HPDE6-E6E7 (cell line): Measurements from ENCODE around the gene KCNK7.
"Not testable (repeated sequence)": the region's sequence is repeated elsewhere in the genome, so short reads cannot be mapped to it uniquely, and the experiment has no call there.

Experiments used
- DNase-seq: peaks from one replicate; pipeline ENCODE4 v3.0.0; 2011; ENCODE audit warnings: missing footprints; ENCODE audit errors: extremely low spot score

Gene KCNK7, protein sequence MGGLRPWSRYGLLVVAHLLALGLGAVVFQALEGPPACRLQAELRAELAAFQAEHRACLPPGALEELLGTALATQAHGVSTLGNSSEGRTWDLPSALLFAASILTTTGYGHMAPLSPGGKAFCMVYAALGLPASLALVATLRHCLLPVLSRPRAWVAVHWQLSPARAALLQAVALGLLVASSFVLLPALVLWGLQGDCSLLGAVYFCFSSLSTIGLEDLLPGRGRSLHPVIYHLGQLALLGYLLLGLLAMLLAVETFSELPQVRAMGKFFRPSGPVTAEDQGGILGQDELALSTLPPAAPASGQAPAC

DNA sequence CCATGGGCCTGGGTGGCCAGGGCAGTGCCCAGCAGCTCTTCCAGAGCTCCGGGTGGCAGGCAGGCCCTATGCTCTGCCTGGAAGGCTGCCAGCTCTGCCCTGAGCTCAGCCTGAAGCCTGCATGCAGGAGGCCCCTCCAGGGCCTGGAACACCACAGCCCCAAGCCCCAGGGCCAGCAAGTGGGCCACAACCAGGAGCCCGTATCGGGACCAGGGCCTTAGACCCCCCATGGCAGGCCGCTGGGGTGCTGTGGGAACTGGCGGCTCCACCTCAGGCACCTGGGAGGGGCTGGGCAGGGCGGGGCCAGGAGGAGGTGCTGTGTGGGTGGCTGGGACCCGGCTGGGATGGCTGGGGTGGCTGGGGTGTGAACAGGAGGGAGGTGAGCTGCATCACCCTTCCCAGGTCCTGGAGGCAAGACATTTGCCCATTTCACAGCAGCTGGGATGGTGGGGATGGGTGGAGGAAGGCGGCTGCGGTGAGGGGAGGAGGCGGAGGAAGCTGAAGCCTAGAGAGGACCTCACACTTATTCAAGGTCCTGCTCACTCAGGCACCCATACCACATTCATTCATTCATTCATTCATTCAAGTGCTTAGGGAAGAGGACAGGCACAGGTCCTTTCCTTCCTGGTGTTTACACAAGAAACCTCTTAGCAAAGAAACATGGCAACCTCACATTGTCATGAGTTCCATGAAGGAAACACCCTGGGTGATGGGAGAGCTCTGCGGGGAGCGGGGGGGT lies at the start of gene KCNK7:
Gene KCNK7, minus strand, starts transcription at position 258 of the 739 bp plus-strand sequence. Its CDS starts 28 bp downstream, at position 230.
- DNase-seq = no peak

DNA sequence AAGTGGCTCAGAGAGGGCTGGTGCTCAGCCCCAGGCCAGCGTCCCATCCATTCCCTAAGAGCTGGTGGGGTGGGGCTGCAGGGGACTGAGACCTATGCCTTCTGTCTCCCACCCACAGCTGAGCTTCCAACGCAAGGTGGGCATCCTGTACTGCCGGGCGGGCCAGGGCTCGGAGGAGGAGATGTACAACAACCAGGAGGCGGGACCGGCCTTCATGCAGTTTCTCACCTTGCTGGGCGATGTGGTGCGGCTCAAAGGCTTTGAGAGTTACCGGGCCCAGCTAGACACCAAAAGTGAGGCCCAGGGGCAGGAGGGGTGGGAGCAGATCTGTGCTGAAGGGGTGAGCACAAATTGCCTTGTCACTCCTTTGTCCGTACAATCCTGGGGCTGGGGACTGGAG lies 49.2 kb upstream of the KCNK7 start:
- DNase-seq = no peak

DNA sequence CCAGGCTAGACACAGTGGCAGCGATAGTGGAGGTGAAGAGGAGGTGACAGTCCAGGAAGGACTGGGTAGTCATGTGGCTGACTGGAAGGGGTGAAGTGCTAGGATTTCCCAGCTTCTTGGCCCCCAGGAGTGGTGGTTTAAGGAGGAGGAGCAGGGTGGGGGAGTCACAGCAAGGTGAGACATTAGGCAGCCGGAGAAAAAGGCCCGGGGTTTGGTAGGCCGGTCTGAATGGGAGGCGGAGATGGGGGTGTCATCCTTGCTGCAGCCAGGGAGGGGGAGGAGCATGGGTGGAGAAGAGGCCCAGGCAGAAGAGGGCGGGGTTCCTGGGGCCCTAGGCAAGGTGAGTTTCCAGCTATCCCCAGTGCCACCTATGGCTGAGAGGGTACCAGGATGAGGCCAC lies 48.4 kb upstream of the KCNK7 start:
- peak; percentile 79 for DNase-seq

DNA sequence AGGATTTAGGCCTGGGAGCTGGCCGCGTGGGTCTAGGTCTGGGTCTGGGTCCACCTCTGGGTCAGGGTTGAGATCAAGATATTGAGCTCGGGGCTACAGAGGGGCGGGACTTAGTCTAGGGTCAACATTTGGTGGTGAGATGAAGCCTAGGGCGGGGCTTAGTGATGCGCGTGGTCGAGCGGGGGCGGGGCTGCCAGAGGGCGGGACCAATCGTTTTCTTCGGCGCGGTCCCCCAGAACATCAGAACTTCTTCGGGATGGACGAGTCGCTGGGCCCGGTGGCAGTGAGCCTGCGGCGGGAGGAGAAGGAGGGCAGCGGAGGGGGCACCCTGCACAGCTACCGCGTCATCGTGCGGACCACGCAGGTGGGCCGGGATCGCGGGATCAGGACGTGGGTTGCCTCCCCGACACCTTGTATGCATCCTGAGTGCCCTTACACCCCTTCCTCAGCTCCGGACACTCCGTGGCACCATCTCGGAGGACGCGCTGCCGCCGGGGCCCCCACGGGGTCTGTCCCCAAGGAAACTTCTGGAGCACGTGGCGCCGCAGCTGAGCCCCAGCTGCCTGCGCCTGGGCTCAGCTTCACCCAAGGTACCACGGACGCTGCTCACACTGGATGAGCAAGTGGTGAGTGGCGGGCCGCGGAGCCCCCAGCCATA lies 46.5 kb upstream of the KCNK7 start:
- no peak for DNase-seq

DNA sequence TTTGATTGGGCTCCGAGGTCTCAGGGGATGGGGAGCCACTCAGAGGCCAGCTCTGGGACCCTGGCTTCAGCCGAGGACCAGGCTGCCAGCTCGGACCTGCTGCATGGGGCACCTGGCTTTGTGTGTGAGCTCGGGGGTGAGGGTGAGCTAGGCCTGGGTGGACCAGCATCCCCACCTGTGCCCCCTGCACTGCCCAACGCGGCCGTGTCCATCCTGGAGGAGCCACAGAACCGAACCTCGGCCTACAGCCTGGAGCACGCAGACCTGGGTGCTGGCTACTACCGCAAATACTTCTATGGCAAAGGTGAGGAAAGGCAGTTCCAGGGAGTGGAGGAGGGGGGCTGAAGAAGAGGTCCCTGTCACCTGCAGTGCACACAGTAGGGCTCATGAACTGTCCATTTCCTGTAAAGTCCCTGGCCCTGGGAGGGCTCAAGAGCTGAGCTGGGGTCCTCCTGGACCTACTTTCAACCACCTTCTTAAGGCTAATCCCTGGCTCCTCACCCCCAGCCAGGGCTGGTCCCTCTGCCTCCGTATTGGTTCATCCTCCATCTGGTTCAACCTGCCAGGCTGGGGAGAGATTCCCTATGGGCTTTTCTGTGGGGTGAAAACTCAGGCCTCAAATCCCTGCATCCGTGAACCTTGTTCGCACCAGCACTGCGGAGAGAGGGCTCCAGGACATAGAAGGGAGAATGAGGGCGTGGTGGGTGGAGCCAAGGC lies 45.9 kb upstream of the KCNK7 start:
- DNase-seq = no peak

DNA sequence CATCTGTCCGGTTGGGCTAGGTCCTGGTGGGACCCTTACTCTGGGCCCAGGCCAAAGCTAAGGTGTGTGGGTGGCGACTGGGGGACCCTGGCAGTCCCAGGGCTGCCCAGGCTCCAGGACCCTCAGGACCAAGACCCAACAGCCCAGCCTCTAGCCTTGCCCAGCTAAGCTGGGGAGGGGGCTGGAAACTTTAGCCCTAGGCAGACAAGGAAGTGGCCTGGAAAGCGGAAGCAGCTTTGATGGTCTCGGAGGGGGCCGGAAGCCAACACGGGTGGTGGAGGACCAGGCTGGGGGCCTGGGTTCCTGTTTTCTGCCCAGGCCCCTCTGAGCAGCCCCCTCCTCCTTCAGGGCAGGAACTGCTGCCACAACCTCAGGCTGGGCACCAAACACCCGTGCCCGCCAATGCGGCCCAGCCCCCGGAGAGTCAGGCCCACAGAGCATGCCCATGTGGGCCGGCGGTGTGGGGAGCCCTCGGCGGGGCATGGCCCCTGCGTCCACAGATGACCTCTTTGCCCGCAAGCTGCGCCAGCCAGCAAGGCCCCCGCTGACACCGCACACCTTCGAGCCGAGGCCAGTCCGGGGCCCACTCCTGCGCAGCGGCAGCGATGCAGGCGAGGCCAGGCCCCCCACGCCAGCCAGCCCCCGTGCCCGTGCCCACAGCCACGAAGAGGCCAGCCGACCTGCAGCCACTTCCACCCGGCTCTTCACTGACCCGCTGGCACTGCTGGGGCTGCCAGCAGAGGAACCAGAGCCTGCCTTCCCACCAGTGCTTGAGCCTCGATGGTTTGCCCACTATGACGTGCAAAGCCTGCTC lies 45.1 kb upstream of the KCNK7 start:
- DNase-seq = no peak

DNA sequence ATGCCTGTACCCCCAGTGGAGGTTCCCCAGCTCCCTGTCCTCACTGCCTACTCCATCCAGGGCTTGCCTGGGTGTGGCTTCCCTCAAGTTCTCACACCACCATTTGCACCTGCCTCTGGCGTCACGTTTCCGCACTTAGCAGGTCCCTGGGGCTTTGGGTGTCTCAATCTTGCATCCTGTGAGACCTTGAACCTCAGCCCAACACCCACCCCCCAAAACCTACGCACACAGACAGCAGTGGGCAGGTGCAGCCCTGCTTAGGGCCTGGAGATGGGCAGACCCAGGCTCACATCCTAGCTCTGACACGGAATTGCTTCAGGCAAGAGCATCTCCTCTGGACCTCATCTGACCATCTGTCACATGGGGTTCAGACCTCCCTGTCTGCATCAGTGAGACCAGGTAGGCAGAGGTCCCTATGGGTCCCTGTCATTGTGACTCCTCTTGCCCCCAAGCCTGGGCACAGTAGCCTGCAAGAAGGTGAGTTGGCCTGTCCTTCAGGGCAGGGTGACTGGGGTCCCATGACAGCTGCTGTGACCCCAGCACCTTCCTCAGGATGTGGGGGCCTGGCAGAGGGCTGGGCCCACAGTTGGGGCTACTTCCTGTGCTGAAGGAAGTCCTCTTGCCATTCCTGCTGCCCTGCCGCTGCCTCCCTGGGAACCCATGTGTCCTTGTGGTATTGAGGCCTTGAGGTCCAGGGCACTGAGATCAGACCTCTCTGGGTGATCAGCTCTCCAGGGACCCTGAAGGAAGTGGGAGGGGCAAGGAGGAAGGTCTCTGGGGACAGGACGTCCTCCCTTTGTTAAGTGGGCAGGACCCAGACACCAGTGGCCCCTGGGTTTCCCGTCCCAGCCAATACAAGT lies 44.3 kb upstream of the KCNK7 start:
- DNase-seq = no peak

DNA sequence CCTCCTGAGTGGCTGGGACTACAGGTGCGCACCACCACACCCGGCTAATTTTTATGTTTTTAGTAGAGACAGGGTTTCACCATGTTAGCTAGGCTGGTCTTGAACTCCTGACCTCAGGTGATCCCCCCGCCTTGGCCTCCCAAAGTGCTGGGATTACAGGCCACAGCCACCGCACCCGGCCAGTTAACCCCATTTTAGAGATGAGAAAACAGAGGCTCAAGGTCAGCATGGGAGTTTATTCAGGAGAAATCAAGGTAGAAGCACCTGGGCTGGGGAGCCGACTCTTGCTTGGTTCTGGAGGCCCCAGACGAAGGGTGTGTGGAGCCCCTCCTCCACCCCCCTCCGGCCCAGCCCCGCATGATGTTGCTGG lies 43.6 kb upstream of the KCNK7 start:
- DNase-seq = not testable (repeated sequence)

DNA sequence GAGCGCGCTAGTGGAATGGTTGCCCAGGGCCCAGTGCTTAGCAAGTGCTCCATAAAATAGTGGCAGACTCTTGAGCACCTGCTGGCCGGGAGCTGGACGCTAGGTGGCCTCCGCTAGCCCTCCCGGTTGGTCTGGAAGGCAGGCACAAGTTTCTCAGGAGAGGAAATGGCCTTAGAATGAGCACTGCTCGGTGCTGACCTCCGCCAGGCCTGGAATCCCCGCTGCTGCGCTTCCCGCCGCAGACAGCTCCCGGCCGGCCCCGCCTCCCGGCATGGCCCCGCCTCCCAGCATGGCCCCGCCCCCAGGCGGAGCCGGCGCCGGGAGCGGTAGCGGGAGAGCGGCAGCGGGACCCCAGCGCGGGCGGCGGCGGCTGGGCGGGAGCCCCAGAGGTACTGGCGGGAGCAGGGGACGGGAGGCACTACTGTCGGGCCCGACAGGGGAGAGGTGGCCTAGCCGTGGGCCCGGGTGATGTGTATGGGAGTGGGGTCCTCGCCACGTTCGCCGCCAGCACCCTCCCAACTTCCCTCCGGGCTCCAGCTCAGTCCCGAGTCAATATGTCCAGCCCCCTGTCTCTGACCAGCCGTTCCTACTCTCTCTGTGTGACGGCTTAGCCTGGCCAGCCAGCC lies 42.3 kb upstream of the KCNK7 start, which contains the start of gene SIPA1:
Gene SIPA1, plus strand, starts transcription at position 308 of the 626 bp plus-strand sequence. CDS start 2,821 bp downstream, outside the sequence.
- peak; percentile 74 for DNase-seq

DNA sequence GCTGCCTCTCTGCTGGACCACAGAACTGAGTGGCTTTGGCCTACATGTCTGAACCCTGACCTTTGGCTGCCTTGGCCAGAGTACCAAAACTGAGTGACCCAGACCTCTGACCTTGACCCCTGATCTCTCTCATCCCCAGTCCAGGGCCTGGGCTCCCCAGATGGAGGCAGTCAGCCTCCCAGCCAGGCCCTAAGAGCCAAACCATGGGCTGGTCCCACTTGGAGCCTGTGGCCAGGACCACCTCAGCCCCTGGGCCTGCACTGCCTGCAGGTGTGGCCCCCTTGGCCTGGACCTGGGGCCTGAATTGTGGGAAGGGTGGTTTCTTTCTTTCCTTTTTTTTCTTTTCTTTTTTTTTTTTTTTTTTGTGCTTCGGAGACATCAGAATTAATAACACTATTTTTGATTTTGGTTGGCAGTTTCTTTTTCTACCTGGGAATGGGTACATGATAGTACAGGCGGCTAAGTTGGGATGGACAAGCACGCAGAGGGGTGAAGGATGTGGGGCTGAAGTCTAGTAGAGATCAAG lies 41.5 kb upstream of the KCNK7 start:
- no peak for DNase-seq

DNA sequence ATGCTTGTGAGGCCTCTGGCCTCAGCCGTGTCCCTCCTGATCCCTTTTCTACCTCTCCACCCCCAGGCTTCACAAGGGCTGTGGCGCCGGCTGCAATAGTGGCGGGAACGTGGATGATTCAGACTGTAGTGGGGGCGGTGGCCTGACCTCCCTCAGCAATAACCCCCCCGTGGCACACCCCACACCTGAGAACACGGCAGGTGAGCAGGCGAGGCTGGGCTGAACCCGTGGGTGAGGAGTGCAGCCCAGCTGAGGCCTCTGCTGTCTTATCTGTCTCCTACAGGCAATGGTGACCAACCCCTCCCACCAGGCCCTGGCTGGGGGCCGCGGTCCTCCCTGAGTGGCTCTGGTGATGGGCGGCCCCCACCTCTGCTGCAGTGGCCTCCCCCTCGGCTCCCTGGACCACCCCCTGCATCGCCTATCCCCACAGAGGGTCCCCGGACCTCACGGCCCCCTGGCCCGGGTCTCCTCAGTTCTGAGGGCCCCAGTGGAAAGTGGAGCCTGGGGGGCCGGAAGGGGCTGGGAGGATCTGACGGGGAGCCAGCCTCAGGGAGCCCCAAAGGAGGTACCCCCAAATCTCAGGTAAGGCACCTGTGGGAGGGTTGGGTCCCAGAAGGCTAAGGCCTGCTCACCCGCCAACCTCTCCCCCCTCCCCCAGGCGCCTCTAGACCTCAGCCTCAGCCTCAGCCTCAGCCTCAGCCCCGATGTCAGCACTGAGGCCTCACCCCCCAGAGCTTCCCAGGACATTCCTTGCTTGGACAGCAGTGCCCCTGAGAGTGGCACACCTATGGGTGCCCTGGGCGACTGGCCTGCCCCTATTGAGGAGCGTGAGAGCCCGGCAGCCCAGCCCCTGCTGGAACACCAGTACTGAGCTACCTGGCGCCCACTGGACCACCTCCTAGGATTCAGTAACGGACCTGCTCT lies 40.8 kb upstream of the KCNK7 start:
- DNase-seq = no peak

DNA sequence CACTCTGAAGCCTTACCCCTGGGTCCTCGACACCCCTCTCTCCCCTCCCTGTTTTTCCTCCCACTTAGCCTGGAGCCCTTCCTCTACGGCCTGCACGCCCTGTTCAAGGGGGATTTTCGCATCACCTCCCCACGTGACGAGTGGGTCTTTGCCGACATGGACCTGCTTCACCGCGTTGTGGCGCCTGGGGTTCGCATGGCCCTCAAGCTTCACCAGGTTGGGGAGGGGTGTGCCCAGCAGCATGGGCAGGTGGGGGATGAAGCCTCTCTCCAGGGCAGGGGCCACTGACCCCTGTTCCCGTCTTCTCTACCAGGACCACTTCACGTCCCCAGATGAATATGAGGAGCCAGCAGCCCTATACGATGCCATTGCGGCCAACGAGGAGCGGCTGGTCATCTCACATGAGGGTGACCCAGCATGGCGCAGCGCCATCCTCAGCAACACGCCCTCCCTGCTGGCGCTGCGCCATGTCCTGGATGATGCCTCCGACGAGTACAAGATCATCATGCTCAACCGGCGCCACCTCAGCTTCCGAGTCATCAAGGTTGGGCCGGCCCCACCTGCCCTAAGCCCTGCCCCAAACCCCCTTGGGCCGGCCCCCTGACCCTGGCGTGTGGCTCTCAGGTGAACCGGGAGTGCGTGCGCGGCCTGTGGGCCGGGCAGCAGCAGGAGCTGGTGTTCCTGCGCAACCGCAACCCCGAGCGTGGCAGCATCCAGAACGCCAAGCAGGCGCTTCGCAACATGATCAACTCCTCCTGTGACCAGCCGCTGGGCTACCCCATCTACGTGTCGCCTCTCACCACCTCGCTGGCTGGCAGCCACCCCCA lies 39.5 kb upstream of the KCNK7 start:
- DNase-seq = no peak

DNA sequence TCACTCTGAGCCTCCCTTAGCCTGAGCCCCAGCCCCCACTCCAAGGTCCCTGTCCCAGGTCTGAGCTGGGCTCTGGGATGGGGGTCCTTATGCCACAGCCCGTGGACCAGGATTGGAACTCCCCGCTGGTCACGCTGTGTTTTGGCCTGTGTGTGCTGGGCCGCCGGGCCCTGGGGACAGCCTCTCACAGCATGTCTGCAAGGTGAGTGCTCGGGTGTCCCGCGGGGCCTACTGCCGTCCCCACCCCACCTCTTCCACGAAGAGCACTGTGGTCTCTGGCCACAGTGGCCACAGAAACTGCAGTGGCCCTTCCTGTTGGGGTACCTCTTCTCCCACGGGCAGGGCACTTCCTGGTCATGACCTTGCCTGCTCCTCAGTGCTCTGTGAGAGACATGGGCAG lies 38.8 kb upstream of the KCNK7 start:
- DNase-seq = no peak

DNA sequence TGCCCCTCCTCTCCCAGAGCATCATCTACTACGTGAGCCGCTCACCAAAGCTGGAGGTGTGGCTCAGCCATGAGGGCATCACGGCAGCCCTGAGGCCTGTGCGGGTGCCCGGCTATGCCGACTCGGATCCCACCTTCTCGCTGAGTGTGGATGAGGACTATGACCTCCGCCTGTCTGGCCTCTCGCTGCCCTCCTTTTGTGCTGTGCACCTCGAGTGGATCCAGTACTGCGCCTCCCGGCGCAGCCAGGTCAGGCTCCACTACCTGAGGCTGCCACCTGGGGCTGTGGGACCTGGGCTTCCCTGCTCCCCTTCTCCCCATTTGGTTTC lies 38.5 kb upstream of the KCNK7 start:
- DNase-seq = no peak

DNA sequence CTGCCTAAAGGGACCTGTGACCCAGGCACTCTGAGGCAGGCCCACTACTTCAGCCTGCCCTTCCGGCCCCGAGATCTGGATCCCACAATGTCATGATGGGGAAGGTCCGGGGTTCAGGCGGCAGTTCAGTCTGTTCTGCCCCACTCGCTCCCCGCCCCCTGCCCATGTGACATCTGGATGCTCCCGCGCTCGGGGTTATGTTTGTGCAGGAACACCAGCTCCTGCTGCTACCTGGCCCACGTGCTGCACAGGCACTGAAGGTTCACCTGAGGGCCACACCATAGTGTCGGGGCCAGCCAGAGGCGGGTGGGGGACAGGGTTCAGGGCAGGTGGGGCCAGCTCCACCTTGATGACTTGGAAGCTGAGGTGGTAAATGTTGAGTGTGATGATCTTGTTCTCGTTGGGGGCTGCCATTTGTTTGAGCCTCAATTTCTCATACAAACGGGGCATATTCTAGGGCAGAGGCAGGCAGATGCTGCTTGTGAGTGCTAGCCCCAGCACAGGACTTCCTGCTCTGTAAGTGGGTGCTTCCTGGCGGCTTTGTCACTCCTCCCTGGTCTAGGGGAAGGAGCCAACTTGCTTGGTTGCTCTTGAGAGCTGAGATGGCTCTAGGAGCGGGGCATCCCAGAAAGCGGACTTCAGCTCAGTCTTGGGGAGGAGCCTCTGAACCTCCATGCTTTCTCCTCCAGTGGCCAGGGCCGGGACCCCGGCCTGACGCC lies 37.9 kb upstream of the KCNK7 start:
- DNase-seq = no peak

DNA sequence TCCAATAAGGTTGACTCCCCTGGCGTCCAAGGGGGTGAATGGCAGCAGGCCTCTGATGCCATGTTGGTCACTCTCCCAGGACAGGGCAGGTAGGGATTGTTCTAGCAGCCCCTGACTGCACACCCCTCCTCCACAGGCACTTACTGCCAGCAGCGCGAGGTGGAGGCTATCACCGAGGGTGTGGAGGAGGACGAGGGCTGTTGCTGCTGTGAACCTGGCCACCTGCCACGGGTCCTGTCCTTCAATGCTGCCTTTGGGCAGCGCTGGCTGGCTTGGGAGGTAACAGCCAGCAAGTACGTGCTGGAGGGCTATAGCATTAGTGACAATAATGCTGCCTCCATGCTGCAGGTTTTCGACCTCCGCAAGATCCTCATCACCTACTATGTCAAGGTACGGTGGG lies 34.6 kb upstream of the KCNK7 start:
- no peak for DNase-seq

DNA sequence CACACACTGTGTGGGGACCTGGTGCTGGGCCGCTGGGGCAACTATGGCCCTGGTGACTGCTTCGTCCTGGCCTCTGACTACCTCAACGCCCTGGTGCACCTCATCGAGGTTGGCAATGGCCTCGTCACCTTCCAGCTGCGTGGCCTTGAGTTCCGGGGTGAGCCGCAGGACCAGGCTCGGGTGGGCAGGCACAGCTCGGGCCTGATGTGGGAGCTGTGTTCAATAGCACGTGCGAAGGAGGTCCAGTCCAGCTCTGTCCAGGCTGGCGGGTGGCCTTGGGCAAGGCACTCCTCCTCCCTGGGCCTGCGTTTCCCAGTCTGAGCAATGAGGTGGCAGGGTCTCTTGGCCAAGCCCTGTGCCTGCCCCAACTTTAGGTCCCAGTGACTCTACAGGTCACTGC lies 34.0 kb upstream of the KCNK7 start:
- no peak for DNase-seq
